ENCODE results near the gene GALNT2. TPM values are rescaled to one million over a fixed set of nuclear protein-coding genes. Genes with fewer than 3 reads are reported as not detected.

GALNT2 gene
- total and polyA plus RNA-seq, 10 of the 15 experiments (the other 5 are each of a cell fraction or from before 2014, with no cell fraction given) = 0.52 to 27.7 (median 16.3) TPM

- TF ChIP-seq WRNIP1 (IDR thresholded peaks at IDR 0.05; ENCODE audit: borderline replicate concordance, low read depth, low read length) = no peak
- TF ChIP-seq, protein P1, sequence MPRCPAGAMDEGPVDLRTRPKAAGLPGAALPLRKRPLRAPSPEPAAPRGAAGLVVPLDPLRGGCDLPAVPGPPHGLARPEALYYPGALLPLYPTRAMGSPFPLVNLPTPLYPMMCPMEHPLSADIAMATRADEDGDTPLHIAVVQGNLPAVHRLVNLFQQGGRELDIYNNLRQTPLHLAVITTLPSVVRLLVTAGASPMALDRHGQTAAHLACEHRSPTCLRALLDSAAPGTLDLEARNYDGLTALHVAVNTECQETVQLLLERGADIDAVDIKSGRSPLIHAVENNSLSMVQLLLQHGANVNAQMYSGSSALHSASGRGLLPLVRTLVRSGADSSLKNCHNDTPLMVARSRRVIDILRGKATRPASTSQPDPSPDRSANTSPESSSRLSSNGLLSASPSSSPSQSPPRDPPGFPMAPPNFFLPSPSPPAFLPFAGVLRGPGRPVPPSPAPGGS (IDR thresholded peaks at IDR 0.05; ENCODE audit: borderline replicate concordance, insufficient read depth, low read depth, low read length, poor library complexity, severe bottlenecking) = no peak
- no peak for TF ChIP-seq PML (IDR thresholded peaks at IDR 0.05; ENCODE audit: low read length)
- no peak for TF ChIP-seq TCF3 (IDR thresholded peaks at IDR 0.05; ENCODE audit: borderline replicate concordance, insufficient read depth, low read depth, low read length)
- no peak for TF ChIP-seq MYB (IDR thresholded peaks at IDR 0.05; ENCODE audit: borderline replicate concordance, low read depth, low read length)
- no peak for TF ChIP-seq CUX1 (IDR thresholded peaks at IDR 0.05; ENCODE audit: insufficient replicate concordance, low read depth, low read length)
- no peak for TF ChIP-seq MTA2 (IDR thresholded peaks at IDR 0.05; ENCODE audit: low read depth)
These were observed 1.5 kb downstream of the GALNT2 start (continued) for GRCh38 chr1:230068621-230068873.
